Melanocyte of skin (primary cell): Measurements from ENCODE around the gene CPB1. TPM values are rescaled to one million over a fixed set of nuclear protein-coding genes. Genes with fewer than 3 reads are reported as not detected.

Source experiments
- total RNA-seq, 2 donors: library from RNA; depleted of rRNA; stranded (reverse); fragments of >200 nt; gene quantifications; 2 replicates each; pipeline ENCODE4 v1.2.3, GENCODE V29; 2012

Gene CPB1
- under 1 TPM in 1 of 2 donors, not detected in 1; 0.69 TPM for total RNA-seq

DNA sequence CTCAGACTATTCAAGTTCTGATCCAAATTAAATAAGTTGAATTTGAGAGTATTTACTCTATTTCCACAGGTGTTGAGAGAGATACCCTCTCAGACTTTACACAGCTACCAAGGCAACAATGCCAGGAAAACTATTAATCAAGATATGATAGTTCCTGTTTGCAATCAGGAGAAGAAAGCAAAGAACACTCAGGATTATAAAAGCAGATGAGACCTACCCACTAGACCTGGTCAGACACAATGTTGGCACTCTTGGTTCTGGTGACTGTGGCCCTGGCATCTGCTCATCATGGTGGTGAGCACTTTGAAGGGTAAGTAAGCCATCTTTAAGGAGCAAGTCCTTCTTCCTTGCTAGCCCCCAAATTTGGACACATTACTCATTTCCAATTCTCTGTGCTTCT, at the start of gene CPB1:
TSS of gene CPB1 (plus strand) at position 227 of the 400 bp plus-strand sequence. CDS start at position 240, 13 bp downstream.

DNA sequence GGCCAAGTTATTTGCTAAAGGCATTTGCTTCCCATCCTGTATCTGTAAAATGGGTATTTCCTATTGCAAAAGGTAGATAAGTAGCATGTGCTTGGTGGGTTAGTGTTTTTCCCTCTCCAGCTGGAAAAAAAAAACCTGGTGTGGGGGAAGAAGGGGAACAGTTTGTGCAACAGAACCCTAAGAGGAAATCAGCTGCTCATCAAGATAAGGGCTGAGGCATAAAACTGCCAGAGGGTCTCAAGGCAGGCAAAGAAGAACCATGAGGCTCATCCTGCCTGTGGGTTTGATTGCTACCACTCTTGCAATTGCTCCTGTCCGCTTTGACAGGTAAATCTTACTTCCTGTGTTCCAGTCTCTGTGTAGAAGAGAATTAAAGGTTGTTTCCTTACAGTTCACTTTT, 37.4 kb downstream of the CPB1 start, which contains the start of gene CPA3:
TSS of gene CPA3 (plus strand) at position 248 of the 400 bp plus-strand sequence. CDS start at position 260, 12 bp downstream.

Other genes starting within 250 kb of the CPB1 start
- not detected for gene AGTR1, start 129.9 kb upstream of the CPB1 start, total RNA-seq
- not detected for gene CPA3, start 37.5 kb downstream of the CPB1 start, total RNA-seq
- gene GYG1, start 163.7 kb downstream of the CPB1 start, total RNA-seq: 10 to 100 TPM; 29.9 to 41.0 TPM